Muscle layer of colon (tissue), 2 donors: ENCODE data around the gene DUSP23.

Experiments used
- H3K27ac ChIP-seq: one replicate; pipeline ENCODE4 v1.7.0; 2013; ENCODE audit warnings: low read depth, mild to moderate bottlenecking, low read length, moderate library complexity
- H3K27me3 ChIP-seq, 2 donors: one replicate each; pipeline ENCODE4 v1.7.0; 2013; ENCODE audit warnings: low read length in 2 of 2, mild to moderate bottlenecking in 2 of 2; ENCODE audit not compliant: insufficient read depth in 2 of 2, control insufficient read depth in 1 of 2
- H3K36me3 ChIP-seq: one replicate; pipeline ENCODE4 v1.7.0; 2013; ENCODE audit warnings: mild to moderate bottlenecking, low read length; ENCODE audit not compliant: insufficient read depth
- H3K4me1 ChIP-seq: one replicate; pipeline ENCODE4 v1.7.0; 2013; ENCODE audit warnings: mild to moderate bottlenecking, low read length; ENCODE audit not compliant: insufficient read depth
- H3K4me3 ChIP-seq, 2 donors: one replicate each; pipeline ENCODE4 v1.7.0; 2013; ENCODE audit warnings: low read length in 2 of 2, low read depth in 1 of 2, mild to moderate bottlenecking in 1 of 2, moderate library complexity in 1 of 2
- H3K9ac ChIP-seq: one replicate; pipeline ENCODE4 v1.7.0; 2013; ENCODE audit warnings: low read length
- H3K9me3 ChIP-seq: one replicate; pipeline ENCODE4 v1.7.0; 2013; ENCODE audit warnings: mild to moderate bottlenecking, low read length
- donor health status: abdominal sarcoma.
- donor health status: Adenocarcinoma of cecum.

DUSP23 gene

GRCh38 chr1:159790237-159790917, 9.6 kb downstream of the DUSP23 start:
- Histone ChIP-seq H3K9me3 (no peaks in the 10 kb centered on the region), H3K27me3 (peaks cover 0 to 6% of the 10 kb centered on the region in 2 donors), H3K4me1 (no peaks in the 10 kb centered on the region), H3K9ac (no peak overlapping the region), H3K27ac (no peak overlapping the region), H3K4me3 (no peak overlapping the region), H3K36me3 (no peaks in the 10 kb centered on the region)

GRCh38 chr1:159791031-159791430, 10.3 kb downstream of the DUSP23 start:
- H3K9ac ChIP-seq = no peak overlapping the region
- no peak overlapping the region for H3K27ac ChIP-seq
- no peaks in the 10 kb centered on the region for H3K4me1 ChIP-seq
- H3K27me3 ChIP-seq = peaks cover 0 to 6% of the 10 kb centered on the region in 2 donors
- H3K4me3 ChIP-seq = no peak overlapping the region
- no peaks in the 10 kb centered on the region for H3K9me3 ChIP-seq
- H3K36me3 ChIP-seq = no peaks in the 10 kb centered on the region

- no peak overlapping the region for H3K4me3 ChIP-seq
- no peaks in the 10 kb centered on the region for H3K9me3 ChIP-seq
- no peaks in the 10 kb centered on the region for H3K36me3 ChIP-seq
- H3K9ac ChIP-seq = no peak overlapping the region
- no peaks in the 10 kb centered on the region for H3K4me1 ChIP-seq
- no peak overlapping the region for H3K27ac ChIP-seq
- peaks cover 0 to 6% of the 10 kb centered on the region in 2 donors for H3K27me3 ChIP-seq
These were observed 10.7 kb downstream of the DUSP23 start for GRCh38 chr1:159791461-159791860.

GRCh38 chr1:159795534-159795933, 14.8 kb downstream of the DUSP23 start:
- Histone ChIP-seq H3K9me3 (no peaks in the 10 kb centered on the region), H3K27ac (no peak overlapping the region), H3K27me3 (peaks cover 0 to 6% of the 10 kb centered on the region in 2 donors), H3K4me1 (no peaks in the 10 kb centered on the region), H3K9ac (no peak overlapping the region), H3K4me3 (no peak overlapping the region), H3K36me3 (no peaks in the 10 kb centered on the region)

- Histone ChIP-seq H3K4me1 (no peaks in the 10 kb centered on the region), H3K4me3 (no peak overlapping the region), H3K9ac (no peak overlapping the region), H3K36me3 (no peaks in the 10 kb centered on the region), H3K27ac (no peak overlapping the region), H3K27me3 (no peaks in the 10 kb centered on the region), H3K9me3 (no peaks in the 10 kb centered on the region)
These were observed 18.1 kb downstream of the DUSP23 start for GRCh38 chr1:159798893-159799292.

GRCh38 chr1:159799446-159799985, 18.8 kb downstream of the DUSP23 start:
- no peaks in the 10 kb centered on the region for H3K9me3 ChIP-seq
- no peak overlapping the region for H3K9ac ChIP-seq
- no peaks in the 10 kb centered on the region for H3K4me1 ChIP-seq
- no peak overlapping the region for H3K27ac ChIP-seq
- H3K27me3 ChIP-seq = no peaks in the 10 kb centered on the region
- no peak overlapping the region for H3K4me3 ChIP-seq
- H3K36me3 ChIP-seq = no peaks in the 10 kb centered on the region

- no peak overlapping the region for H3K9ac ChIP-seq
- H3K4me1 ChIP-seq = no peaks in the 10 kb centered on the region
- H3K4me3 ChIP-seq = no peak overlapping the region
- no peaks in the 10 kb centered on the region for H3K27me3 ChIP-seq
- H3K27ac ChIP-seq = no peak overlapping the region
- H3K36me3 ChIP-seq = no peaks in the 10 kb centered on the region
- H3K9me3 ChIP-seq = no peaks in the 10 kb centered on the region
These were observed 19.6 kb downstream of the DUSP23 start for GRCh38 chr1:159800177-159800930.

- H3K27ac ChIP-seq = no peak within 1 kb of the TSS
- no peaks in the 10 kb centered on the region for H3K9me3 ChIP-seq
- H3K9ac ChIP-seq = no peak within 1 kb of the TSS
- no peaks in the 10 kb centered on the region for H3K36me3 ChIP-seq
- H3K4me1 ChIP-seq = no peaks in the 10 kb centered on the region
- H3K27me3 ChIP-seq = no peaks in the 10 kb centered on the region
- H3K4me3 ChIP-seq = no peak within 1 kb of the TSS
These were observed 21.3 kb downstream of the DUSP23 start, which contains the start of gene FCRL6 for GRCh38 chr1:159802111-159802510. Gene FCRL6 (plus strand): TSS chr1:159802360. CDS start chr1:159802425, 65 bp downstream.

- no peaks in the 10 kb centered on the region for H3K36me3 ChIP-seq
- H3K27me3 ChIP-seq = no peaks in the 10 kb centered on the region
- no peak overlapping the region for H3K4me3 ChIP-seq
- no peak overlapping the region for H3K9ac ChIP-seq
- H3K9me3 ChIP-seq = no peaks in the 10 kb centered on the region
- H3K4me1 ChIP-seq = no peaks in the 10 kb centered on the region
- no peak overlapping the region for H3K27ac ChIP-seq
These were observed 23.4 kb downstream of the DUSP23 start for GRCh38 chr1:159803956-159804689.

- no peak overlapping the region for H3K4me3 ChIP-seq
- H3K9me3 ChIP-seq = no peaks in the 10 kb centered on the region
- no peak overlapping the region for H3K9ac ChIP-seq
- H3K27me3 ChIP-seq = no peaks in the 10 kb centered on the region
- no peaks in the 10 kb centered on the region for H3K4me1 ChIP-seq
- H3K27ac ChIP-seq = no peak overlapping the region
- H3K36me3 ChIP-seq = no peaks in the 10 kb centered on the region
These were observed 24.2 kb downstream of the DUSP23 start for GRCh38 chr1:159804924-159805323.

- Histone ChIP-seq H3K4me3 (no peak overlapping the region), H3K36me3 (no peaks in the 10 kb centered on the region), H3K9me3 (no peaks in the 10 kb centered on the region), H3K4me1 (no peaks in the 10 kb centered on the region), H3K9ac (no peak overlapping the region), H3K27me3 (no peaks in the 10 kb centered on the region), H3K27ac (no peak overlapping the region)
These were observed 35.2 kb downstream of the DUSP23 start for GRCh38 chr1:159815926-159816325.
